Rectal smooth muscle tissue (tissue), 1 donor: ENCODE results near the gene SLAMF7.
"Not testable (repeated sequence)": the region's sequence is repeated elsewhere in the genome, so short reads cannot be mapped to it uniquely, and the experiment has no call there.

Experiments
- H3K27ac ChIP-seq: one replicate; pipeline ENCODE4 v1.7.0; 2013; ENCODE audit warnings: low read depth, low read length, inconsistent platforms
- H3K27me3 ChIP-seq: one replicate; pipeline ENCODE4 v1.7.0; 2013; ENCODE audit warnings: low read length; ENCODE audit not compliant: control insufficient read depth, insufficient read depth
- H3K36me3 ChIP-seq: one replicate; pipeline ENCODE4 v1.7.0; 2013; ENCODE audit warnings: low read length; ENCODE audit not compliant: control insufficient read depth, insufficient read depth
- H3K4me1 ChIP-seq: one replicate; pipeline ENCODE4 v1.7.0; 2013; ENCODE audit warnings: low read length; ENCODE audit not compliant: control insufficient read depth, insufficient read depth
- H3K4me3 ChIP-seq: one replicate; pipeline ENCODE4 v1.7.0; 2013; ENCODE audit warnings: low read length
- H3K9ac ChIP-seq: one replicate; pipeline ENCODE4 v1.7.0; 2013; ENCODE audit warnings: low read length

SLAMF7 gene

GRCh38 chr1:160711276-160711601 lies 27.8 kb upstream of the SLAMF7 start:
- no peak overlapping the region for H3K27ac ChIP-seq
- H3K36me3 ChIP-seq, result no peaks in the 10 kb centered on the region
- H3K27me3 ChIP-seq, result no peaks in the 10 kb centered on the region
- H3K4me3 ChIP-seq, result peak overlapping the region; percentile 60
- no peak overlapping the region for H3K9ac ChIP-seq
- H3K4me1 ChIP-seq, result no peaks in the 10 kb centered on the region

- no peaks in the 10 kb centered on the region for H3K27me3 ChIP-seq
- no peaks in the 10 kb centered on the region for H3K4me1 ChIP-seq
- no peak within 1 kb of the TSS for H3K9ac ChIP-seq
- no peak within 1 kb of the TSS for H3K27ac ChIP-seq
- no peaks in the 10 kb centered on the region for H3K36me3 ChIP-seq
- peak within 1 kb of the TSS; percentile 60 for H3K4me3 ChIP-seq
Observed at GRCh38 chr1:160711602-160712311, 27.3 kb upstream of the SLAMF7 start, which contains the start of gene CD48. Gene CD48, minus strand, starts transcription at chr1:160711822. Its CDS starts 59 bp downstream, at chr1:160711763.

- H3K27ac ChIP-seq, H3K4me1 ChIP-seq, H3K4me3 ChIP-seq, H3K27me3 ChIP-seq, H3K36me3 ChIP-seq, H3K9ac ChIP-seq: not testable (repeated sequence)
Observed at GRCh38 chr1:160712525-160713080, 26.4 kb upstream of the SLAMF7 start.

GRCh38 chr1:160713161-160713560 lies 25.9 kb upstream of the SLAMF7 start:
- no peak overlapping the region for H3K4me3 ChIP-seq
- no peaks in the 10 kb centered on the region for H3K36me3 ChIP-seq
- no peaks in the 10 kb centered on the region for H3K4me1 ChIP-seq
- H3K27ac ChIP-seq, result no peak overlapping the region
- no peak overlapping the region for H3K9ac ChIP-seq
- no peaks in the 10 kb centered on the region for H3K27me3 ChIP-seq

GRCh38 chr1:160714034-160714648 lies 24.9 kb upstream of the SLAMF7 start:
- not testable (repeated sequence) for H3K27ac ChIP-seq, H3K4me3 ChIP-seq, H3K36me3 ChIP-seq

GRCh38 chr1:160716013-160716412 lies 23.0 kb upstream of the SLAMF7 start:
- Histone ChIP-seq H3K27me3 (no peaks in the 10 kb centered on the region), H3K4me3 (no peak overlapping the region), H3K4me1 (no peaks in the 10 kb centered on the region), H3K27ac (no peak overlapping the region), H3K36me3 (no peaks in the 10 kb centered on the region), H3K9ac (no peak overlapping the region)

More at GRCh38 chr1:160714034-160714648, 24.9 kb upstream of the SLAMF7 start:
- H3K4me1 ChIP-seq, H3K27me3 ChIP-seq, H3K9ac ChIP-seq: not testable (repeated sequence)

- H3K27me3 ChIP-seq, result no peaks in the 10 kb centered on the region
- no peak overlapping the region for H3K27ac ChIP-seq
- no peak overlapping the region for H3K4me3 ChIP-seq
- no peaks in the 10 kb centered on the region for H3K36me3 ChIP-seq
- no peaks in the 10 kb centered on the region for H3K4me1 ChIP-seq
- H3K9ac ChIP-seq, result no peak overlapping the region
Observed at GRCh38 chr1:160717306-160717705, 21.7 kb upstream of the SLAMF7 start.

- H3K4me1 ChIP-seq, result no peaks in the 10 kb centered on the region
- H3K4me3 ChIP-seq, result no peak overlapping the region
- H3K27ac ChIP-seq, result no peak overlapping the region
- no peaks in the 10 kb centered on the region for H3K27me3 ChIP-seq
- H3K36me3 ChIP-seq, result no peaks in the 10 kb centered on the region
- no peak overlapping the region for H3K9ac ChIP-seq
Observed at GRCh38 chr1:160718210-160718609, 20.8 kb upstream of the SLAMF7 start.

GRCh38 chr1:160720356-160721085 lies 18.5 kb upstream of the SLAMF7 start:
- H3K36me3 ChIP-seq, result no peaks in the 10 kb centered on the region
- H3K4me1 ChIP-seq, result no peaks in the 10 kb centered on the region
- no peak overlapping the region for H3K4me3 ChIP-seq
- H3K27ac ChIP-seq, result no peak overlapping the region
- H3K27me3 ChIP-seq, result no peaks in the 10 kb centered on the region
- no peak overlapping the region for H3K9ac ChIP-seq

- H3K4me3 ChIP-seq, result no peak overlapping the region
- H3K9ac ChIP-seq, result no peak overlapping the region
- H3K4me1 ChIP-seq, result no peaks in the 10 kb centered on the region
- H3K27me3 ChIP-seq, result no peaks in the 10 kb centered on the region
- no peaks in the 10 kb centered on the region for H3K36me3 ChIP-seq
- H3K27ac ChIP-seq, result no peak overlapping the region
Observed at GRCh38 chr1:160721473-160721872, 17.6 kb upstream of the SLAMF7 start.

GRCh38 chr1:160722726-160723125 lies 16.3 kb upstream of the SLAMF7 start:
- no peak overlapping the region for H3K27ac ChIP-seq
- H3K27me3 ChIP-seq, result no peaks in the 10 kb centered on the region
- no peaks in the 10 kb centered on the region for H3K36me3 ChIP-seq
- H3K9ac ChIP-seq, result no peak overlapping the region
- no peak overlapping the region for H3K4me3 ChIP-seq
- no peaks in the 10 kb centered on the region for H3K4me1 ChIP-seq

- H3K9ac ChIP-seq, result no peak overlapping the region
- H3K36me3 ChIP-seq, result no peaks in the 10 kb centered on the region
- no peaks in the 10 kb centered on the region for H3K27me3 ChIP-seq
- no peak overlapping the region for H3K4me3 ChIP-seq
- no peak overlapping the region for H3K27ac ChIP-seq
- H3K4me1 ChIP-seq, result no peaks in the 10 kb centered on the region
Observed at GRCh38 chr1:160723332-160723731, 15.7 kb upstream of the SLAMF7 start.
